Measurements from ENCODE around the gene EDIL3. TPM values are rescaled to one million over a fixed set of nuclear protein-coding genes. Genes with fewer than 3 reads are reported as not detected.

The EDIL3 gene
- total and polyA plus RNA-seq, 10 of the 15 experiments (the other 5 are each of a cell fraction or from before 2014, with no cell fraction given): 0.01 to 0.62 (median 0.20) TPM

- TF ChIP-seq BACH1 (IDR thresholded peaks at IDR 0.05; ENCODE audit: borderline replicate concordance) (peak; percentile 91), MLLT1 (IDR thresholded peaks at IDR 0.05) (no peak)
Measured at GRCh38 chr5:84287951-84288350, 96.7 kb downstream of the EDIL3 start (continued).

GRCh38 chr5:84286662-84287061 is 98.0 kb downstream of the EDIL3 start:
- Histone ChIP-seq H3K9ac (ENCODE audit: control insufficient read depth, insufficient read depth, low read length) (no peak overlapping the region), H4K20me1 (ENCODE audit: control insufficient read depth, insufficient read depth) (no peaks in the 10 kb centered on the region), H2AFZ (ENCODE audit: control insufficient read depth, low read depth, low read length) (no peak overlapping the region), H3K79me2 (ENCODE audit: control insufficient read depth, insufficient read depth, low read length) (no peaks in the 10 kb centered on the region), H3K4me1 (ENCODE audit: control insufficient read depth, insufficient read depth, low read length) (no peaks in the 10 kb centered on the region), H3K27ac (ENCODE audit: control insufficient read depth, insufficient read depth) (no peak overlapping the region), H3K9me3 (replicated peaks; ENCODE audit: control insufficient read depth, insufficient read depth, low read length) (no peaks in the 10 kb centered on the region), H3K4me2 (ENCODE audit: control insufficient read depth, insufficient read depth) (no peak overlapping the region), H3K4me3 (no peak overlapping the region), H3K36me3 (ENCODE audit: control insufficient read depth in 2 of 2, insufficient read depth in 2 of 2, low read length in 1 of 2) (no peaks in the 10 kb centered on the region), H3K27me3 (replicated peaks in 1 of 2; ENCODE audit: control insufficient read depth in 2 of 2, insufficient read depth in 2 of 2, low read length in 1 of 2) (no peaks in the 10 kb centered on the region)
- CTCF ChIA-PET: interaction anchor here (1.0 kb wide), 1 partner anchor 11 kb away, joined by 3 read pairs; no protein-coding TSS in a partner anchor
- SMC1A ChIA-PET (ENCODE audit: uncharacterized antibody, unreplicated experiment): interaction anchor here (1.0 to 1.9 kb wide), 2 partner anchors 9 kb away, joined by 3 to 5 read pairs; no protein-coding TSS in a partner anchor
- DNase-seq (ENCODE audit: low read depth, low spot score) (no peak), FAIRE-seq (no peak), ATAC-seq (no peak)
- in situ Hi-C loops (cut with MboI) (no loop called here), intact Hi-C loops (cut with micrococcal nuclease; ENCODE audit: unreplicated experiment) (no loop called here)
- POLR2A ChIA-PET: no interaction called here
- BruUV-seq (replicated peaks): no TSS peak
- TF ChIP-seq BCL3 (IDR thresholded peaks at IDR 0.05; ENCODE audit: borderline replicate concordance, insufficient read depth, low read depth, low read length, poor library complexity, severe bottlenecking) (no peak), ZNF207 (IDR thresholded peaks at IDR 0.05; ENCODE audit: borderline replicate concordance) (no peak), ATF7 (IDR thresholded peaks at IDR 0.05; ENCODE audit: low read depth) (no peak), CHD2 (IDR thresholded peaks at IDR 0.05; ENCODE audit: borderline replicate concordance, low read depth, low read length) (no peak), MAX (IDR thresholded peaks at IDR 0.05; ENCODE audit: low read depth, low read length) (no peak), POLR2A (IDR thresholded peaks at IDR 0.05; ENCODE audit: low read depth, low read length) (no peak), GATAD2B (conservative IDR thresholded peaks at IDR 0.05; ENCODE audit: low read depth) (no peak), EED (IDR thresholded peaks at IDR 0.05; ENCODE audit: low read depth) (no peak), ESRRA (IDR thresholded peaks at IDR 0.05; ENCODE audit: low read length) (no peak), SKIL (IDR thresholded peaks at IDR 0.05; ENCODE audit: low read depth, poor library complexity, severe bottlenecking) (no peak), CEBPB (IDR thresholded peaks at IDR 0.05; ENCODE audit: borderline replicate concordance in 1 of 2, low read depth in 2 of 2, low read length in 2 of 2) (no peak), TAF1 (IDR thresholded peaks at IDR 0.05; ENCODE audit: borderline replicate concordance, low read depth, low read length) (no peak), ZBTB33 (IDR thresholded peaks at IDR 0.05) (no peak), ZSCAN29 (IDR thresholded peaks at IDR 0.05) (no peak), HCFC1 (IDR thresholded peaks at IDR 0.05; ENCODE audit: low read length) (no peak), NRF1 (conservative IDR thresholded peaks at IDR 0.05; ENCODE audit: low read depth, low read length) (no peak)
- RAD21 ChIA-PET (ENCODE audit: unreplicated experiment): interaction anchor here (0.9 kb wide), 1 partner anchor 11 kb away, joined by 3 read pairs; no protein-coding TSS in a partner anchor
